ENCODE data around the gene TMEM106C. TPM values are rescaled to one million over a fixed set of nuclear protein-coding genes. Genes with fewer than 3 reads are reported as not detected.

The TMEM106C gene
- total RNA-seq, 6 experiments from 2014 or later: 87.8 to 123 (median 107) TPM

GRCh38 chr12:48004053-48004941 is 40.9 kb downstream of the TMEM106C start, which contains the start of gene COL2A1:
TSS of gene COL2A1 (minus strand) at chr12:48004476. CDS start at chr12:48004321, 155 bp downstream.
- Mint-ChIP-seq H3K4me3 (no peak within 1 kb of the TSS), H3K27ac (no peak within 1 kb of the TSS), H3K27me3 (ENCODE audit: insufficient read depth) (peaks cover 67% of the 10 kb centered on the region)

DNA sequence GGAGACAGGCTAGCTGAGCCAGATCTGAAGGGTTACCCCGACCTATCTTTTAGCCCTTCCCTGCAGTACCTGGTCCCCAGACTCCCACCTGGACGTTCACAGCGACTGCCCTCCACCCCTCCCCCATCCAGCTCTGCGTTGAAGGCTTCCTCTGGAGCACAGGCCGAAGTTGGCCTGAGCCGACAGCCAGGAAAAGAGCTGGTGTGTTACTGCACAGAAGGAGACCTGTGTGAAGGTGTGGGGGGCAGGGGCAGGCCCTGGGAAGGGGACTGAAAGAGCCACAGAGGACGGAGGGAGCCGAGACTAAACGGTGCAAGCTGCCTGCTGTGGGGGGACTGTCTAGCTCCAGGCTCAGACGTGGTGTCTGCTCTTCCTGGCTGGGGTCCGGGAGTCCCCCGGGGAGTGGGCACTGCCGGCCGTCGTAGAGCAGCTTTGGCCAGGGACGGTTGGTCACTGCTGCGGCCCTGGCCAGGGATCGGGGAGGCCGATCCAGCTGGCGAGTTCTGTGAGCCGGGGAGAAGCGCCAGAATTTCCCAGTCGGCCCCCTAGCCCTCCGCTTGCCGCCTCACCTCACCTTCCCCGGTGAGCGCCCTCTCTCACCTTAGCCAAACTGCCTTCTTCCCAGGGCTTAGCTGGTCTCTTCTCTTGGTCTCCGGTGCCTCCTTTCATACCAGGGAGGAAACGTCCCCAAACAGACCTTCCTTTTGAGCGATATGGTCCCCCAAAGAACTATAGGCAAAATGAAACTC is 41.8 kb downstream of the TMEM106C start:
- no peak for TF ChIP-seq CTCF (IDR thresholded peaks at IDR 0.05)
- H3K27me3 Mint-ChIP-seq (ENCODE audit: insufficient read depth): peaks cover 64% of the 10 kb centered on the region
- no peak for DNase-seq
- H3K4me3 Mint-ChIP-seq: no peak overlapping the region; the same call in 1 of the 2 replicates
- no peaks in the 10 kb centered on the region for H3K36me3 Mint-ChIP-seq (ENCODE audit: low read depth)
- peaks cover 18% of the 10 kb centered on the region for H3K4me1 Mint-ChIP-seq (ENCODE audit: low read depth)
- no peak overlapping the region for H3K27ac Mint-ChIP-seq
- no peaks in the 10 kb centered on the region for H3K9me3 Mint-ChIP-seq

More at GRCh38 chr12:48004053-48004941, 40.9 kb downstream of the TMEM106C start, which contains the start of gene COL2A1:
- no peak for DNase-seq
- no peaks in the 10 kb centered on the region for H3K36me3 Mint-ChIP-seq (ENCODE audit: low read depth)
- H3K9me3 Mint-ChIP-seq: no peaks in the 10 kb centered on the region
- no peak for TF ChIP-seq CTCF (IDR thresholded peaks at IDR 0.05)
- H3K4me1 Mint-ChIP-seq (ENCODE audit: low read depth): peaks cover 18% of the 10 kb centered on the region

DNA sequence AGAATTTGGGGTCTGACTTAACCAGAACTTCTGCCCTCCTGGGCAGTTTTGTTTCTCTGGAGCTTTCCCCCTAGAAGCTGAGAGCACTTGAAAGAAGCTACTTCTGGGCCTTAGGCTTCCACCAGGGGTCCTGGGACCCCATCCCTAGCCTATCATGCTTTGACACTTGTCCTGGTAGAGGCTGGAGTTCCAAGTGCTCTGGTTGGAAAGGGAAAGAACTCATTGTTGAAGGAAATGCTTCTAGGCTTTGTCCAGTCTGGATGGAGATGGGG is 42.3 kb downstream of the TMEM106C start:
- peaks cover 64% of the 10 kb centered on the region for H3K27me3 Mint-ChIP-seq (ENCODE audit: insufficient read depth)
- DNase-seq: no peak
- H3K4me1 Mint-ChIP-seq (ENCODE audit: low read depth): peaks cover 17% of the 10 kb centered on the region
- no peaks in the 10 kb centered on the region for H3K36me3 Mint-ChIP-seq (ENCODE audit: low read depth)
- no peak for TF ChIP-seq CTCF (IDR thresholded peaks at IDR 0.05)
- H3K4me3 Mint-ChIP-seq: no peak overlapping the region; the same call in 1 of the 2 replicates
- H3K27ac Mint-ChIP-seq: no peak overlapping the region
- H3K9me3 Mint-ChIP-seq: no peaks in the 10 kb centered on the region

DNA sequence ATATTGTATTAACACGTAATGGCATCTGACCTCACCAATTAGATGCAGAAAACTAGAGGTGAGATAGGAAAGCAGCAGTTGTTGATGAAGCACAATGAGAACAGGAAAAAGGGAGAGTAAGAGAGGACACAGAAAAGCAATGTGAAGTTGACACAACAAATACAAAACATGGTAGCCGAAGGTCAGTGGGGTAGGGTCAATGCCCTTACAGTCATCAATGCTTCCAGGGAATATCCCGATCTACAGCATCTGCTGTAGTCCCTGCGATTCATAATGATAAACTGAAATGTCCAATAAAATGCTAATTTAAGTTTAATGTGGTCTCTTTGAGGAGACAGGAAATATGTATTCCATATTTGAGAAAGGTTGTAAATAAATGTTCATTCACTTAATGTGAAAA is 43.8 kb downstream of the TMEM106C start:
- TF ChIP-seq CTCF (IDR thresholded peaks at IDR 0.05): no peak
- Mint-ChIP-seq H3K27ac (no peak overlapping the region), H3K4me1 (ENCODE audit: low read depth) (peaks cover 4% of the 10 kb centered on the region), H3K9me3 (no peaks in the 10 kb centered on the region), H3K27me3 (ENCODE audit: insufficient read depth) (peaks cover 72% of the 10 kb centered on the region), H3K4me3 (no peak overlapping the region), H3K36me3 (ENCODE audit: low read depth) (no peaks in the 10 kb centered on the region)
- DNase-seq: no peak

GRCh38 chr12:48008349-48008748 is 45.0 kb downstream of the TMEM106C start:
- Mint-ChIP-seq H3K4me3 (no peak overlapping the region), H3K27me3 (ENCODE audit: insufficient read depth) (peaks cover 69% of the 10 kb centered on the region), H3K4me1 (ENCODE audit: low read depth) (no peaks in the 10 kb centered on the region; the same call in 1 of the 2 replicates), H3K36me3 (ENCODE audit: low read depth) (no peaks in the 10 kb centered on the region), H3K9me3 (no peaks in the 10 kb centered on the region), H3K27ac (no peak overlapping the region)
- TF ChIP-seq CTCF (IDR thresholded peaks at IDR 0.05): no peak
- no peak for DNase-seq

Measured in HFFc6 (cell line).